ENCODE results near the gene VAV3.

- TF ChIP-seq POLR2A (IDR thresholded peaks at IDR 0.05; ENCODE audit: low read depth) (no peak), POLR2AphosphoS5 (IDR thresholded peaks at IDR 0.05) (no peak)
- TF ChIP-seq, protein P1, sequence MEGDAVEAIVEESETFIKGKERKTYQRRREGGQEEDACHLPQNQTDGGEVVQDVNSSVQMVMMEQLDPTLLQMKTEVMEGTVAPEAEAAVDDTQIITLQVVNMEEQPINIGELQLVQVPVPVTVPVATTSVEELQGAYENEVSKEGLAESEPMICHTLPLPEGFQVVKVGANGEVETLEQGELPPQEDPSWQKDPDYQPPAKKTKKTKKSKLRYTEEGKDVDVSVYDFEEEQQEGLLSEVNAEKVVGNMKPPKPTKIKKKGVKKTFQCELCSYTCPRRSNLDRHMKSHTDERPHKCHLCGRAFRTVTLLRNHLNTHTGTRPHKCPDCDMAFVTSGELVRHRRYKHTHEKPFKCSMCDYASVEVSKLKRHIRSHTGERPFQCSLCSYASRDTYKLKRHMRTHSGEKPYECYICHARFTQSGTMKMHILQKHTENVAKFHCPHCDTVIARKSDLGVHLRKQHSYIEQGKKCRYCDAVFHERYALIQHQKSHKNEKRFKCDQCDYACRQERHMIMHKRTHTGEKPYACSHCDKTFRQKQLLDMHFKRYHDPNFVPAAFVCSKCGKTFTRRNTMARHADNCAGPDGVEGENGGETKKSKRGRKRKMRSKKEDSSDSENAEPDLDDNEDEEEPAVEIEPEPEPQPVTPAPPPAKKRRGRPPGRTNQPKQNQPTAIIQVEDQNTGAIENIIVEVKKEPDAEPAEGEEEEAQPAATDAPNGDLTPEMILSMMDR (IDR thresholded peaks at IDR 0.05), result no peak
Measured at GRCh38 chr1:107934578-107934977, 30.4 kb downstream of the VAV3 start.
